WTC11 (cell line): ENCODE measurements around the gene PTPRN2. TPM values are rescaled to one million over a fixed set of nuclear protein-coding genes. Genes with fewer than 3 reads are reported as not detected.
"Not testable (repeated sequence)": the region's sequence is repeated elsewhere in the genome, so short reads cannot be mapped to it uniquely, and the experiment has no call there.

Source experiments
- ATAC-seq: fragments of 200-7000 bp; cut with Tn5 transposase; 2 replicates; pipeline ENCODE4 v1.10.0; 2021; ENCODE audit warnings: mild to moderate bottlenecking, moderate library complexity
- CTCF ChIA-PET: fragments of 300-600 bp; sonication (Branson Sonifier 250); formaldehyde crosslinking; loops from one replicate; lab custom pipeline; 2021; ENCODE audit warnings: antibody characterized with exemption; lab: Charles Lee
- POLR2A ChIA-PET: fragments of 350-600 bp; sonication (Branson Sonifier 250); formaldehyde crosslinking; loops from one replicate; lab custom pipeline; 2021; ENCODE audit warnings: antibody characterized with exemption; lab: Charles Lee
- DNase-seq: peaks from one replicate; pipeline ENCODE4 v3.0.0; 2021; ENCODE audit warnings: low spot score
- H3K27ac Mint-ChIP-seq: 2 replicates; pipeline ENCODE4 v1.8.0; 2021; ENCODE audit warnings: mixed read lengths
- H3K27me3 Mint-ChIP-seq: 2 replicates; pipeline ENCODE4 v1.8.0; 2021; ENCODE audit warnings: low read depth, mild to moderate bottlenecking, moderate library complexity, mixed read lengths
- H3K36me3 Mint-ChIP-seq: 2 replicates; pipeline ENCODE4 v1.8.0; 2021; ENCODE audit warnings: mixed read lengths
- H3K4me1 Mint-ChIP-seq: 2 replicates; pipeline ENCODE4 v1.8.0; 2022; ENCODE audit warnings: mixed read lengths
- H3K4me3 Mint-ChIP-seq: 2 replicates; pipeline ENCODE4 v1.8.0; 2021; ENCODE audit warnings: mild to moderate bottlenecking, moderate library complexity, mixed read lengths
- H3K9me3 Mint-ChIP-seq: 2 replicates; pipeline ENCODE4 v1.8.0; 2021; ENCODE audit warnings: mixed read lengths
- E2F5 ChIP-seq: sonication (generic); formaldehyde crosslinking; IDR thresholded peaks from 2 replicates; pipeline ENCODE4 v1.8.1; 2022; ENCODE audit warnings: mild to moderate bottlenecking, moderate library complexity, missing genetic modification reagents
- FOXP1 ChIP-seq: sonication (generic); formaldehyde crosslinking; IDR thresholded peaks from 2 replicates; pipeline ENCODE4 v1.8.0; 2022; ENCODE audit warnings: missing genetic modification reagents, mild to moderate bottlenecking, moderate library complexity, borderline replicate concordance
- GABPB1 ChIP-seq: sonication (generic); formaldehyde crosslinking; IDR thresholded peaks from 2 replicates; pipeline ENCODE4 v1.8.1; 2023; ENCODE audit warnings: mild to moderate bottlenecking, missing genetic modification reagents
- MXD4 ChIP-seq: fragments of 250-450 bp; sonication (Bioruptor Pico); IDR thresholded peaks from 2 replicates; pipeline ENCODE4 v1.8.0; 2021; ENCODE audit warnings: mild to moderate bottlenecking, moderate library complexity, borderline replicate concordance
- MYBL2 ChIP-seq: sonication (generic); formaldehyde crosslinking; IDR thresholded peaks from 2 replicates; pipeline ENCODE4 v1.8.1; 2023; ENCODE audit warnings: mild to moderate bottlenecking, moderate library complexity, missing genetic modification reagents
- NR3C1 ChIP-seq: sonication (generic); formaldehyde crosslinking; conservative IDR thresholded peaks from 2 replicates; pipeline ENCODE4 v1.8.1; 2023; ENCODE audit warnings: low read depth, mild to moderate bottlenecking, missing genetic modification reagents
- SMAD3 ChIP-seq: sonication (generic); formaldehyde crosslinking; IDR thresholded peaks from 2 replicates; pipeline ENCODE4 v1.8.0; 2022; ENCODE audit warnings: missing genetic modification reagents, mild to moderate bottlenecking, borderline replicate concordance
- SMAD4 ChIP-seq: sonication (generic); formaldehyde crosslinking; IDR thresholded peaks from 2 replicates; pipeline ENCODE4 v1.8.0; 2022; ENCODE audit warnings: mild to moderate bottlenecking, missing genetic modification reagents
- TEAD1 ChIP-seq: sonication (generic); formaldehyde crosslinking; IDR thresholded peaks from 2 replicates; pipeline ENCODE4 v1.8.0; 2022; ENCODE audit warnings: mild to moderate bottlenecking, missing genetic modification reagents
- ZNF138 ChIP-seq: sonication (generic); formaldehyde crosslinking; conservative IDR thresholded peaks from 2 replicates; pipeline ENCODE4 v1.8.1; 2022; ENCODE audit warnings: mild to moderate bottlenecking, moderate library complexity, missing genetic modification reagents
- total RNA-seq: library from RNA; stranded (reverse); gene quantifications from 3 replicates; pipeline ENCODE4 v1.2.3, GENCODE V29; 2021
- TF ChIP-seq, protein P1 (sequence below): sonication (generic); formaldehyde crosslinking; IDR thresholded peaks from 2 replicates; pipeline ENCODE4 v1.8.0; 2022; ENCODE audit warnings: missing genetic modification reagents
- TF ChIP-seq, protein P2 (sequence below): fragments of 250-450 bp; sonication (Bioruptor Pico); IDR thresholded peaks from 2 replicates; pipeline ENCODE4 v1.9.0; 2021; ENCODE audit warnings: mild to moderate bottlenecking, borderline replicate concordance

Gene PTPRN2
- total RNA-seq, 1 experiment from 2014 or later: 4.7 TPM

DNA sequence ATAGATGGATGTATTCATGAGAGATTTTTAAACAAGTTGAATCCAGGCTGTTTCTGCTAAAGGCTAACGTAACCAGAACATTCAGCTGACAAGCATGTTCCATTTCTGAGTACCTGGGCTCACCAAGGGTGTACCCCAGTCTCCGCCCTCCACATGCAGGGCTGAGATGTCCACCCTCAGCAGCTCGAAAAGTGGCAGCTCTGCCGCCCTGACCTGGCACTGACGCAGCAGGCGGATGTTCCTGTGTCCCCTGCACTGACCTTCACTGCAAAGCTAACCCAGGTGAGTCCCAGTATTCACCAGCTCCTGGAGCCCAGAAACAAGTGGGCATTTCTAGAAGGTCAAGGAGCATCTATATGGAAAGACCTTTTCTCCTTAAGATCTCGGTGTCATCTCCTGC, 437.4 kb downstream of the PTPRN2 start:
- DNase-seq (no peak), ATAC-seq (no peak)
- H3K9me3 Mint-ChIP-seq: peaks cover 25% of the 10 kb centered on the region
- no peak overlapping the region for H3K4me3 Mint-ChIP-seq
- peaks cover 27% of the 10 kb centered on the region for H3K36me3 Mint-ChIP-seq
- no peaks in the 10 kb centered on the region for H3K4me1 Mint-ChIP-seq
- ChIA-PET CTCF (no interaction called here), POLR2A (no interaction called here)
- no peak for TF ChIP-seq SMAD3 (CRISPR knock-in tag)
- TF ChIP-seq MXD4: no peak
- no peak for TF ChIP-seq MYBL2 (CRISPR knock-in tag)
- no peak overlapping the region for H3K27ac Mint-ChIP-seq
- peaks cover 8% of the 10 kb centered on the region for H3K27me3 Mint-ChIP-seq

DNA sequence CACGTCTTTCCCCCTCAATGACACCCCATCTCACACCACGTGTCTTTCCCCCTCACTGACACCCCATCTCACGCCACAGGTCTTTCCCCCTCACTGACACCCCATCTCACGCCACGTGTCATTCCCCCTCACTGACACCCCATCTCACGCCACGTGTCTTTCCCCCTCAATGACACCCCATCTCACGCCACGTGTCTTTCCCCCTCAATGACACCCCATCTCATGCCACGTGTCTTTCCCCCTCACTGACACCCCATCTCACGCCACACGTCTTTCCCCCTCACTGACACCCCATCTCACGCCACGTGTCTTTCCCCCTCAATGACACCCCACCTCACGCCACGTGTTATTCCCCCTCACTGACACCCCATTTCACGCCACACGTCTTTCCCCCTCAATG, 440.2 kb downstream of the PTPRN2 start:
- CTCF ChIA-PET, POLR2A ChIA-PET, ATAC-seq, H3K4me3 Mint-ChIP-seq, H3K27ac Mint-ChIP-seq, DNase-seq, H3K4me1 Mint-ChIP-seq, H3K27me3 Mint-ChIP-seq: not testable (repeated sequence)
- H3K36me3 Mint-ChIP-seq: peaks cover 33% of the 10 kb centered on the region
- peaks cover 19% of the 10 kb centered on the region for H3K9me3 Mint-ChIP-seq

DNA sequence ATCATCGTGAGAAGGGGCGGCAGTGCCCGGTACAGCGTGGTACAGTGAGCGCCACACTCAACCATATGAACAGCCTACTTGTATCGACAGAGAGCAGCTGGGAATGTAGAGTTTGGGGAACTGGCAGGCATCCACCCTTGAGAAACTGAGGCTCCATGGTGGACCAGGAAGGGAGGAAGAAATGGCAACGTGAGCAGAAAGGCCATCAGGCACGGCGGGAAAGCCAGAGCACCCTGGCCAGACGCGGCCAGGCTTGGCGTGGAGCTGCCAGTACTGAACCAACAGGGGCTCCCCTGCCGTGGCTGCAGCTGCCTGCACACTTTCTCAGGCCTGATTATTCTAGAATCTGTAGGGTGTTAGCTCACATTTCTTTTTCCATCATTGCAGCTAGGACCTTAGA, 442.3 kb downstream of the PTPRN2 start:
- Mint-ChIP-seq H3K36me3 (peaks cover 32% of the 10 kb centered on the region), H3K9me3 (peaks cover 16% of the 10 kb centered on the region), H3K27ac (no peak overlapping the region), H3K4me1 (0 out of 2 replicates have a peak, but pooled peaks cover 5% of the 10 kb centered on the region), H3K4me3 (no peak overlapping the region), H3K27me3 (peaks cover 5% of the 10 kb centered on the region; the same call in 1 of the 2 replicates)
- no peak for TF ChIP-seq FOXP1 (CRISPR knock-in tag)
- DNase-seq (no peak), ATAC-seq (no peak)
- CTCF ChIA-PET: no interaction called here
- POLR2A ChIA-PET: no interaction called here

DNA sequence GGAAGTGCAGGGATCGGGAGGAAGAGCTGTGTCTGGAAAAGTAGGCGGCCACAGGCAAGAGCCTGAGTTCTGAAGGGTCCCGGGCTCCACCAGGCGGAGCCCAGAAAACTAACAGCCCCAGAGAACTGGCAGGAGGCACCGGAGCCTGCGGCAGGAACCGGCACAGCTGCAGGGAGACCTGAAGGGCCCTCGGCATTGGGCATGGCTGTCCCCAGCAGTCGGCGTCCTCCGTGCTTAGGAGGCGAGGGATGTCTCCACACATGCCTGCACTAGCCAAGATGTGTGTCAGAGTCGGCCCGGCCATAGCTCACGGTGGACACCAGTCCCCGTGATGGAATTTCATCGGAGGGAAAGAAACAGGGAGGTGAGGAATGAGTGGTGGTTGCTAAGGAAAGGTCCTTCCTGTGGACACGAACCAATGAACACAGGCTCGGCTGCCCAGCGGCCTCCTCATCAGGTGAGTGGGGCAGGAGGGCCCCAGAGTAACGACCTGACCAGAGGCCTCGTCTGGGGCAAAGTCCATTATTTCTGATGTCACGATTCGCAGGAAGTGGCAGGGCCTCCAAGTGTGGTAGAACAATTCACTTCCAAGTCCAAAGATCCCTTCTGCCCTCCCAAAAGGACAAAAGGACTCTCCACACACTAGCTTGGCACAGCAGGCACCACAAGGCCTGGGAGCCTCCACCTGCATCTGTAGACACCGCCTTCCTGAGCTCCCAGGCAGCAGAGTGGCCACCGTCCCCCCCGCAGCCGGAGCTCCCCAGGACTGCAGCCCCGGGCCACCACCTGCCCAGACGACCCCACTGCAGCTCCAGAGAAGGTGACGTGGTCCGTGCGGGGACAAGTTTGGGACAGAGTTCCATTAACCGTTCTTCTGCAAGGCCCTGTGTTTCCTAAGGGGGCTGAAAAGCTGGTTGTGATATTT, 444.2 kb downstream of the PTPRN2 start:
- Mint-ChIP-seq H3K27me3 (peaks cover 4% of the 10 kb centered on the region; the same call in 1 of the 2 replicates), H3K9me3 (peaks cover 26% of the 10 kb centered on the region), H3K36me3 (peaks cover 35% of the 10 kb centered on the region), H3K27ac (no peak overlapping the region), H3K4me1 (0 out of 2 replicates have a peak, but pooled peaks cover 5% of the 10 kb centered on the region), H3K4me3 (no peak overlapping the region)
- TF ChIP-seq MYBL2 (CRISPR knock-in tag) (no peak), GABPB1 (0 out of 2 replicates have a peak, but pooled peaks have one; percentile 25)
- POLR2A ChIA-PET: no interaction called here
- ATAC-seq: no peak
- CTCF ChIA-PET: no interaction called here
- DNase-seq: no peak

DNA sequence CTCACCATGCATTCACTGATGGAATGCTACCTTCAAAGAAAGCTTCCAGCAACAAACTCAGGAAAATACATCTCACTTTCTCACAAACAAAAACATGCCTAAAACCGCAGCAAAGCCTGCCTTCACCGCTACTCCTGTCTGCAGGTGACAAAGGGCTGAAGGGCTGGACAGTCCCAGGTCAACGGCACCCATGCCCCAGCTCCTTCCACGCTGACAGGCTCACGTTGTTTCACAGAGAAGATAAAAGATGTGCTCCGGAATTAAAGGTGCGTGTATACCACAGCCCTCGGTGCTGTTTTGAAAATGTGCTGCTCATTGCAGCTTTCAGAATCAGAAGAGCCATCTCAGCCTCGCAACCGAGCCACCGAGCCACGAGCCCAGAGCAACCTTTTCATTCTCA, 445.0 kb downstream of the PTPRN2 start:
- ATAC-seq (no peak), DNase-seq (no peak)
- POLR2A ChIA-PET: no interaction called here
- no peak overlapping the region for H3K27ac Mint-ChIP-seq
- H3K36me3 Mint-ChIP-seq: peaks cover 38% of the 10 kb centered on the region
- CTCF ChIA-PET: no interaction called here
- 0 out of 2 replicates have a peak, but pooled peaks cover 5% of the 10 kb centered on the region for H3K4me1 Mint-ChIP-seq
- H3K9me3 Mint-ChIP-seq: peaks cover 30% of the 10 kb centered on the region
- no peak overlapping the region for H3K4me3 Mint-ChIP-seq
- peaks cover 4% of the 10 kb centered on the region; the same call in 1 of the 2 replicates for H3K27me3 Mint-ChIP-seq
- TF ChIP-seq, protein P1, sequence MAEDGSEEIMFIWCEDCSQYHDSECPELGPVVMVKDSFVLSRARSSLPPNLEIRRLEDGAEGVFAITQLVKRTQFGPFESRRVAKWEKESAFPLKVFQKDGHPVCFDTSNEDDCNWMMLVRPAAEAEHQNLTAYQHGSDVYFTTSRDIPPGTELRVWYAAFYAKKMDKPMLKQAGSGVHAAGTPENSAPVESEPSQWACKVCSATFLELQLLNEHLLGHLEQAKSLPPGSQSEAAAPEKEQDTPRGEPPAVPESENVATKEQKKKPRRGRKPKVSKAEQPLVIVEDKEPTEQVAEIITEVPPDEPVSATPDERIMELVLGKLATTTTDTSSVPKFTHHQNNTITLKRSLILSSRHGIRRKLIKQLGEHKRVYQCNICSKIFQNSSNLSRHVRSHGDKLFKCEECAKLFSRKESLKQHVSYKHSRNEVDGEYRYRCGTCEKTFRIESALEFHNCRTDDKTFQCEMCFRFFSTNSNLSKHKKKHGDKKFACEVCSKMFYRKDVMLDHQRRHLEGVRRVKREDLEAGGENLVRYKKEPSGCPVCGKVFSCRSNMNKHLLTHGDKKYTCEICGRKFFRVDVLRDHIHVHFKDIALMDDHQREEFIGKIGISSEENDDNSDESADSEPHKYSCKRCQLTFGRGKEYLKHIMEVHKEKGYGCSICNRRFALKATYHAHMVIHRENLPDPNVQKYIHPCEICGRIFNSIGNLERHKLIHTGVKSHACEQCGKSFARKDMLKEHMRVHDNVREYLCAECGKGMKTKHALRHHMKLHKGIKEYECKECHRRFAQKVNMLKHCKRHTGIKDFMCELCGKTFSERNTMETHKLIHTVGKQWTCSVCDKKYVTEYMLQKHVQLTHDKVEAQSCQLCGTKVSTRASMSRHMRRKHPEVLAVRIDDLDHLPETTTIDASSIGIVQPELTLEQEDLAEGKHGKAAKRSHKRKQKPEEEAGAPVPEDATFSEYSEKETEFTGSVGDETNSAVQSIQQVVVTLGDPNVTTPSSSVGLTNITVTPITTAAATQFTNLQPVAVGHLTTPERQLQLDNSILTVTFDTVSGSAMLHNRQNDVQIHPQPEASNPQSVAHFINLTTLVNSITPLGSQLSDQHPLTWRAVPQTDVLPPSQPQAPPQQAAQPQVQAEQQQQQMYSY (CRISPR knock-in tag): no peak
- TF ChIP-seq TEAD1 (CRISPR knock-in tag): no peak
- no peak for TF ChIP-seq ZNF138 (CRISPR knock-in tag)
- TF ChIP-seq SMAD4 (CRISPR knock-in tag): no peak
- TF ChIP-seq E2F5 (CRISPR knock-in tag): no peak
- TF ChIP-seq GABPB1: no peak
- TF ChIP-seq, protein P2, sequence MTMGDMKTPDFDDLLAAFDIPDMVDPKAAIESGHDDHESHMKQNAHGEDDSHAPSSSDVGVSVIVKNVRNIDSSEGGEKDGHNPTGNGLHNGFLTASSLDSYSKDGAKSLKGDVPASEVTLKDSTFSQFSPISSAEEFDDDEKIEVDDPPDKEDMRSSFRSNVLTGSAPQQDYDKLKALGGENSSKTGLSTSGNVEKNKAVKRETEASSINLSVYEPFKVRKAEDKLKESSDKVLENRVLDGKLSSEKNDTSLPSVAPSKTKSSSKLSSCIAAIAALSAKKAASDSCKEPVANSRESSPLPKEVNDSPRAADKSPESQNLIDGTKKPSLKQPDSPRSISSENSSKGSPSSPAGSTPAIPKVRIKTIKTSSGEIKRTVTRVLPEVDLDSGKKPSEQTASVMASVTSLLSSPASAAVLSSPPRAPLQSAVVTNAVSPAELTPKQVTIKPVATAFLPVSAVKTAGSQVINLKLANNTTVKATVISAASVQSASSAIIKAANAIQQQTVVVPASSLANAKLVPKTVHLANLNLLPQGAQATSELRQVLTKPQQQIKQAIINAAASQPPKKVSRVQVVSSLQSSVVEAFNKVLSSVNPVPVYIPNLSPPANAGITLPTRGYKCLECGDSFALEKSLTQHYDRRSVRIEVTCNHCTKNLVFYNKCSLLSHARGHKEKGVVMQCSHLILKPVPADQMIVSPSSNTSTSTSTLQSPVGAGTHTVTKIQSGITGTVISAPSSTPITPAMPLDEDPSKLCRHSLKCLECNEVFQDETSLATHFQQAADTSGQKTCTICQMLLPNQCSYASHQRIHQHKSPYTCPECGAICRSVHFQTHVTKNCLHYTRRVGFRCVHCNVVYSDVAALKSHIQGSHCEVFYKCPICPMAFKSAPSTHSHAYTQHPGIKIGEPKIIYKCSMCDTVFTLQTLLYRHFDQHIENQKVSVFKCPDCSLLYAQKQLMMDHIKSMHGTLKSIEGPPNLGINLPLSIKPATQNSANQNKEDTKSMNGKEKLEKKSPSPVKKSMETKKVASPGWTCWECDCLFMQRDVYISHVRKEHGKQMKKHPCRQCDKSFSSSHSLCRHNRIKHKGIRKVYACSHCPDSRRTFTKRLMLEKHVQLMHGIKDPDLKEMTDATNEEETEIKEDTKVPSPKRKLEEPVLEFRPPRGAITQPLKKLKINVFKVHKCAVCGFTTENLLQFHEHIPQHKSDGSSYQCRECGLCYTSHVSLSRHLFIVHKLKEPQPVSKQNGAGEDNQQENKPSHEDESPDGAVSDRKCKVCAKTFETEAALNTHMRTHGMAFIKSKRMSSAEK: no peak
- no peak for TF ChIP-seq NR3C1 (CRISPR knock-in tag)
